Fibroblast of pulmonary artery (primary cell): ENCODE data around the gene PRKACG.
"Not testable (repeated sequence)": the region's sequence is repeated elsewhere in the genome, so short reads cannot be mapped to it uniquely, and the experiment has no call there.

Experiments
- DNase-seq: peaks from one replicate; pipeline ENCODE4 v3.0.0-alpha.2; 2010; ENCODE audit warnings: low read depth
- H3K4me3 ChIP-seq: replicated peaks from 2 replicates; pipeline ENCODE4 v1.5.1; 2011; ENCODE audit warnings: low read depth, mild to moderate bottlenecking, control low read depth, low read length, moderate library complexity
- CTCF ChIP-seq: IDR thresholded peaks from 2 replicates; pipeline ENCODE4 v1.5.1; 2011; ENCODE audit warnings: mild to moderate bottlenecking, control low read depth, low read length, inconsistent platforms; ENCODE audit errors: missing control alignments

The PRKACG gene

GRCh38 chr9:69014013-69014412 is at the start of gene PRKACG:
Gene PRKACG (minus strand): TSS chr9:69014113. CDS start chr9:69014092, 21 bp downstream.
- H3K4me3 ChIP-seq, result no peak within 1 kb of the TSS
- no peak for DNase-seq
- no peak for TF ChIP-seq CTCF

GRCh38 chr9:69062195-69062594 is 48.3 kb upstream of the PRKACG start:
- H3K4me3 ChIP-seq, result no peak overlapping the region
- no peak for DNase-seq
- TF ChIP-seq CTCF, result no peak

GRCh38 chr9:69060766-69061165 is 46.9 kb upstream of the PRKACG start:
- no peak overlapping the region for H3K4me3 ChIP-seq
- TF ChIP-seq CTCF, result no peak
- DNase-seq, result no peak

GRCh38 chr9:69058101-69058500 is 44.2 kb upstream of the PRKACG start:
- no peak for TF ChIP-seq CTCF
- no peak for DNase-seq
- no peak overlapping the region for H3K4me3 ChIP-seq

GRCh38 chr9:69056191-69056815 is 42.4 kb upstream of the PRKACG start:
- DNase-seq, result no peak
- TF ChIP-seq CTCF, result no peak
- H3K4me3 ChIP-seq, result no peak overlapping the region

- H3K4me3 ChIP-seq, result no peak overlapping the region
- TF ChIP-seq CTCF, result no peak
- no peak for DNase-seq
These were observed 41.1 kb upstream of the PRKACG start for GRCh38 chr9:69054989-69055388.

- not testable (repeated sequence) for DNase-seq, H3K4me3 ChIP-seq
These were observed 37.0 kb upstream of the PRKACG start for GRCh38 chr9:69050936-69051335.
